HG03521 (cell line): ENCODE data around the gene TFAP2E.
A peak's percentile ranks its signal among the peaks of the same experiment; 100 is the strongest.

Experiments
- ATAC-seq: cut with Tn5 transposase; IDR thresholded peaks from one replicate; pipeline ENCODE4 v1.9.1; 2021; ENCODE audit warnings: mild to moderate bottlenecking, moderate library complexity; ENCODE audit not compliant: unreplicated experiment

Gene TFAP2E

DNA sequence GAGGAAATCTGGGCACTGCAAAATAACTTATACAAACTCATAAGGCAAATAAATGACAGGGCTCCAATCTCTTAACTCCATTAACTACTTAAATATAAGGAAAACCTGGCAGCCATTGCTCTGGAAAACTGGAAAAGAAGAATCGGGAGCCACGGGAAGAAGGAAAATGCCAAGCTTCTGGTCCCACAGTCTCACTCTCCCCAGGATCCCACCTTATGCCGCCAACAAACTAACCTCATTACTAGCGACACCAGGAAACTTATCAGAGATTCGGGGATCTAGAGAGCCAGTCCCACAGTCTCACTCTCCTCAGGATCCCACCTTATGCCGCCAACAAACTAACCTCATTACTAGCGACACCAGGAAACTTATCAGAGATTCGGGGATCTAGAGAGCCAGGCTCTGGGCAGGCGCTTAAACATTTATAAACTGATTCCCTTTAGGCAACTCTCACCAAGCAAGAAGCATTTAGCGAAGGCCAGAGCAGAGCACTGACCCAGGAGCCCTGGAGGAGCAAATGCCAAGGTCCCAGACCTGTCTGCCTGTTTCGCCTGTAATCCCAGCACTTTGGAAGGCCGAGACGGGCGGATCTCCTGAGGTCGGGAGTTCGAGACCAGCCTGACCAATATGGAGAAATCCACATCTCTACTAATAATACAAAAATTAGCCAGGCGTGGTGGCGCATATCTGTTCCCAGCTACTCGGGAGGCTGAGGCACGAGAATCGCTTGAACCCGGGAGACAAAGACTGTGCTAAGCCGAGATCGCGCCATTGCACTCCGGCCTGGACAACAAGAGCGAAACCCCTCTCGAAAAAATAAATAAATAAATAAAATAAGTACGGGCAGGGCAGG is 67.5 kb downstream of the TFAP2E start:
- no peak for ATAC-seq

DNA sequence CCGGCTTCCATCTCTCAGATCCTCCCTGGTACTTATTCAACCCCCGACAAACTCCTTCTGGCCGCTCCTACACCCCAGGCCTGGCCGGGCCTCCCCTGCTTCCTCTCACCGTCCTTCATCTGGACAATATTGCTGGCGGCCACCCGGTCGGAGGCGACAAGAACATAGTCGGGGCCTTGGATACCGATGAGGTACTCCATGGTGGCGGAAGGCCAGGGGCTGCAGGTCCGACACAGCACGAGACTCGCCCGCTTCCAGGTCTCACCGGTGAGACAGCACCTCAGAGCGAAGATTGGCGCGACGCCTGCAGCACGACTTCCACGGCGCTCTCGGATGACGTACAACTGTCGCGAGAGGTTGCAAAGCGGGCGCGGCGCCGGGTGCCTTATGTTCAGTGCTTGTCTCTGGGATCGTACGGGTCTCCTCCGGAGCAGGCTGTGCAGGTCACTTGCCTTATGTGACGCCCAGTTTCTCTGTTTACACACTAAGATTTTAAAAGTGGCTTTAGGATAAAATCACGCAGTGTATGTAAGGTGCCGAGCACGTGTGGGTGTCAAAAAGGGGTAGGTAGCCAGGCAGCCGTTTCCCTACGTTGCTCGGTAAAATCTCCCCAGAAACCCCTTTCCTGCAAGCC is 68.2 kb downstream of the TFAP2E start, which contains the start of gene PSMB2:
TSS of gene PSMB2 (minus strand) at position 294 of the 634 bp plus-strand sequence. CDS start at position 200, 94 bp downstream.
- ATAC-seq, result peak; percentile 80

DNA sequence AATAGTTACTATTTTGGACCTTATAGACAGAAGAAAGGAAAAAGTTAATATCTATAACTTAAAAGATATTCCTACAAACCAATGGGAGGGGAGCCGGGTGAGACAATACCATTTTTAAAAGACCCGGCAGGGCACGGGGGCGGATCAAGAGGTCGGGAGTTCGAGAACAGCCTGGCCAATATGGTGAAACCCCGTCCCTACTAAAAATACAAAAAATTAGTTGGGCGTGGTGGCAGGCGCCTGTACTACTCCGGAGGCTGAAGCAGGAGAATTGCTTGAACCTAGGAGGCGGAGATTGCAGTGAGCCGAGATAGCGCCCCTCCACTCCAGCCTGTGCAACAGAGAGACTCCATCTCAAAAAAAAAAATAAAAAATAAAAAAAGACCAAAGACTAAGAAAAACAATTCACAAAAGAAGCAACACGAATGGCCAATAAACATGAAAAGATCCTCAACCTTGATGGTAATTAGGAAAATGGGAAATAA is 69.4 kb downstream of the TFAP2E start:
- no peak for ATAC-seq

DNA sequence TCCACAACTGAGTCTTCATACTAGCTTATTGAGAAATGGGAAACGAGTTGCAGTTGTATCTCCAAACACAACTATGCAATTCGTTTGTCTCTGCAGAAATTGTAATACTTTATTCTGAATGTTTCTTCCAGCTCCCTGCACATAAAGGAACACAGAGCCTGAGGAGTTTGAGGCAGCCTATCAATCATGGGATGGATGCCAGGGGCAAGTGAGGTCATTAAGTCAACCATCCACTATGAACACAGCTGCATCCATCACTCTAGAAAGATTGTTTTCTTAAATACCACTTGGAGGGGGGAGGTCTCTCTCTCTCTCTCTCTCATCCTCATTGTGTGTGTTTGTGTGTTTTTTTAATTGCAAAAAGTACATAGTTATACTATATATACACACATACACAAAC is 71.1 kb downstream of the TFAP2E start:
- ATAC-seq, result no peak
